Measurements from ENCODE around the gene GJA4. TPM values are rescaled to one million over a fixed set of nuclear protein-coding genes. Genes with fewer than 3 reads are reported as not detected.

The GJA4 gene
- total RNA-seq, 4 donors from 2014 or later = 9.9 to 56.1 (median 34.2) TPM

DNA sequence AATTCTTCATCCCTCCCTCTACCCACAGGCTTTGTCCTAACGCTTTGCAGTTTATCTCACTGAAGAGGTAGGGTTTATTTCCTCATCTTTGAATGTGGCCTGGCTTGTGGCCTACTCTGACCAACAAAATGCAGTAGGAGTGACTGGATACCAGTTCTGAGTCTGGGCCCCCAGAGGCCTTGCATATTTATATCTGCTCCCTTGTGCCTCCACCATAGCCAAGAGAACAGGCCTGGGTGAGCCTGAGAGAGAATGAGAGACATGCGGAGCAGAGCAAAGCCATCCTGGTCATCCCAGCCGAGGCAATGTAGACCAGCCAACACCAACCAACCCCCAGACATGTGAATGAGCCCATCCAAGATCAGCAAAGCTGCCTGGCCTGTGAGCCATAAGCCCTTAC lies 36.5 kb downstream of the GJA4 start:
- TF ChIP-seq, protein P1, sequence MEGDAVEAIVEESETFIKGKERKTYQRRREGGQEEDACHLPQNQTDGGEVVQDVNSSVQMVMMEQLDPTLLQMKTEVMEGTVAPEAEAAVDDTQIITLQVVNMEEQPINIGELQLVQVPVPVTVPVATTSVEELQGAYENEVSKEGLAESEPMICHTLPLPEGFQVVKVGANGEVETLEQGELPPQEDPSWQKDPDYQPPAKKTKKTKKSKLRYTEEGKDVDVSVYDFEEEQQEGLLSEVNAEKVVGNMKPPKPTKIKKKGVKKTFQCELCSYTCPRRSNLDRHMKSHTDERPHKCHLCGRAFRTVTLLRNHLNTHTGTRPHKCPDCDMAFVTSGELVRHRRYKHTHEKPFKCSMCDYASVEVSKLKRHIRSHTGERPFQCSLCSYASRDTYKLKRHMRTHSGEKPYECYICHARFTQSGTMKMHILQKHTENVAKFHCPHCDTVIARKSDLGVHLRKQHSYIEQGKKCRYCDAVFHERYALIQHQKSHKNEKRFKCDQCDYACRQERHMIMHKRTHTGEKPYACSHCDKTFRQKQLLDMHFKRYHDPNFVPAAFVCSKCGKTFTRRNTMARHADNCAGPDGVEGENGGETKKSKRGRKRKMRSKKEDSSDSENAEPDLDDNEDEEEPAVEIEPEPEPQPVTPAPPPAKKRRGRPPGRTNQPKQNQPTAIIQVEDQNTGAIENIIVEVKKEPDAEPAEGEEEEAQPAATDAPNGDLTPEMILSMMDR (IDR thresholded peaks at IDR 0.05; ENCODE audit: low read depth) = no peak

DNA sequence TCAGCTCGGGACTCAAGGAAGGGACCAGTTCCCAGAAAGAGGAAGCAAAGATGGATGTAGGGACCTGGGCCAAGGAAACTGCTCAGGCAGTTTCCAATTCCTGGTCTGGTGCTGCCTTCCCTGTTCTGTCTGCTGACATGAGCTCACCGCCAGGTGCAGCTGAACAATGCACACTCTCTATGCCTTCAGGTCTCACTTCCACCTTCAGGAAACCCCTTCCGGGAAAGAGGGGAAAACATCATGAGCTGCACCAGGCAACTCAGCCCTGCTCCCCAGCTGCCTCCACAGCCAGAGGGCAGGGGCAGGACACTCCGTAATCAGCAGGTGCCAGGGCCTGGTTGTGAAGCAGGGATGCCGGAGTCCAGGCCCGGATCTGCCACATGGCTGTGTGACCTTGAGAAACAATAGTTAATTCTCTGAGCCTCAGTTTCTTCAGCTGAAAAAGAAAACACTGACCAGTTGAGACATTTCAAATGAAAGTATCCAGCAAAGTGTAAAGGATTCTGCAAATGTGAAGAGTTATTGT lies 39.0 kb downstream of the GJA4 start:
- TF ChIP-seq, protein P1 (IDR thresholded peaks at IDR 0.05; ENCODE audit: low read depth) = no peak

DNA sequence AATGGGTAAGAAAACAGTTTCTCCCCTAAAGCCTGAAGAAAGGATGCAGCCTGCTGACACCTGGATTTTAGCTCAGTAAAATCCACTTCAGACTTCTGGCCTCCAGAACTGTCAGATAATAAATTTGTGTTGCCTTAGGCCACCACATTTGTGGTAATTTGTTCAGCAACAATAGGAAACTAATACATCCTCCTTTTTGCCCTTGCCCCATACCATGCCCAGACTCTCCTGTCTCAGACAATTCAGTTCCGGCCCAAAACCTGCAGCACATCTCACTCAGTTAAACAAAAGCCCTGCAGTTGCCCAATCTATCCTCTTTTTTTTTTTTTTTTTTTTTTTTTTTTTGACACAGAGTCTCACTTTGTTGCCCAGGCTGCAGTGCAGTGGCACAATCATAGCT lies 40.9 kb downstream of the GJA4 start:
- TF ChIP-seq, protein P1 (IDR thresholded peaks at IDR 0.05; ENCODE audit: low read depth) = no peak

DNA sequence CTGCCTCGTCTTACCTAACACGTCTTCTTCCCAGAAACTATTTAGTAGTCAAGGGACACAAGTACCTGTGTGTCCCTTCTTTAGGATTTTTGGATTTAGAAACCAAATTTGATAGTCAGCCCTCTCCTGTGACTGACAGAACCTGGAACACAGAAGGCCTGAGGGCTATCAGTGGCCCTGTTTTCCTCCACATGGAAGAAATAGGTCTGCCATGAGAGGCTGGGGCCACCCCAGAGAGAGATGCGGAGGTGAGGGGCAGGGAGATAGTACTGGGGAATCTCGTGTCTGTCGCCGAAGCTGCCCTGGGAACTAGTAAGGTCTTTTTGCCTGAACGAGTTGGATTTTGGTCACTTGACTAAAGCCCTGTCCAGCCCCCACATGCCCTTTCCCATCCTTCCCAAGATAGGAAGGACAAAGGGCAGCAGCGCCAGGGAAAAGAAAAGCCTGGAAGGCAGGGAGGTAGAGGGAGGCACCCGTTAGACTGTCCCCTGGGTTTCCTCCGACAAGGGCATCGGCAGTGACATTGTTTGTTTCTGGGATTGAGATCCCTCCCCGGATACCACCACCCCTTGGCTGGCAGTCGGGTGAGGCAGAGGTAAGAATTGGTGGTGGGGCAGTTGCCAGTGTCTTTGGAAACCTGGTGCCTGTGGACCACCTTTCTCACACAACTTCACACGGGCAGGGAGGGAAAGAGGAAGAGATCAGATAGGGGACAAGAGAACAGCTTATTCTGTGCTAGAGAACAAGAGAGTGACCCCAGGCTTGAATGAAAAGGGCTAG lies 46.9 kb downstream of the GJA4 start:
- TF ChIP-seq, protein P1 (IDR thresholded peaks at IDR 0.05; ENCODE audit: low read depth) = no peak

DNA sequence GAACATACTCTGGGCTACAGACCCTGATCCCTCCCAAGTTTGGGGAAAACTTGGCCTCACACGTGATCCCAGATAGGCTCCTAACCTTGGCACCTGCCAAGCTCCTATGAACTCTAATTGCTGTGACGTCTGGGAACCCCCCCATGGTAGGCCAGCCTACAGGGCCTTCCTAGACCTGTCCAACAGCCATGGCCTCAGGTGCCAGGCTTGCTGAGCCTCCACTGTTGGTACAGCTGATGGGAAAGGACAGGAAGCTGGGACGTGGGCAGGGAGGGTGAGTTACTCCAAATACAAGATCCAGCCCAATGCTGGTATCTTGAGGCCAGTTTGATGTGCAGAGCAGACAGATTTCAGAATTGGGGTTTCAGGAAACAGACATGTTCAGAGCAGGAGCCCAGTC lies 47.6 kb downstream of the GJA4 start:
- TF ChIP-seq, protein P1 (IDR thresholded peaks at IDR 0.05; ENCODE audit: low read depth) = no peak

DNA sequence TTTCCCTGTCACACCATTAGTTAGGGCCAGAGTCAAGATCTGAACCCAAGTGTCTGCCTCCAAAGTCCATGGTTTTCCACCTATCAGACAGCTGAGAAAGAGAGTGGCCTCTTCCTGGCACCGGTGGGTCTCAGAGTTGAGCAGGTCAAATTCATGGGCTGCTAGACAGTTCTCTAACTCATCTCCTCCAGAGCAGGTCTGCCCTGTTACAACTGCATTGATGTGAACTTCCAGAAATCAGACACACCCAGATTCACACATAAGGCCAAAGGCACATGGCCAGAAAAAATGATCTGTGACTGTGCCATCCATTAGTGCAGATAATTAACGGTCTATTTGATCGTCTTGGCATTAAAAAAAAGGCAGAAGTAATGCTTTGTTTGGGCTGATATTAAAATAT lies 49.3 kb downstream of the GJA4 start:
- TF ChIP-seq, protein P1 (IDR thresholded peaks at IDR 0.05; ENCODE audit: low read depth) = no peak

DNA sequence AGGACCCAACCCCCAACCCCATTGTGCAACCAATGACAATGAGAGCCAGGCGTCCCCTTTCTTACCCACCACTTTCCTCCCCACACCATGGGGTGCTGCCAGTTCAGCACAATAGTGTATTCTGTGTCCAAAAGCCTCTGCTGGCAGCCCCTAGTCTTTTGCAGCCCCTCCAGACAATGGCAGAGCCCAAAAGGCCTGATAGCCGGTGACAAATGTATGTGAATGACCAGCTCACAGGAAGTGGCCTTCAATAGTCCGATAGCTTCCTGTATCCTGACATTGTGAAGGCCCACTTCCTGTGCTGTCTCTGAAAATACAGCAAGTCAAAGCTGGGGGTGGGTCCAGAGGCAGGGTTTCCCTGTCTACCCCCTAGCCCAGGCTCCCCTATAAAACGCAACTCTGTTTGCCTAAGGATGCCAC lies 50.2 kb downstream of the GJA4 start:
- TF ChIP-seq, protein P1 (IDR thresholded peaks at IDR 0.05; ENCODE audit: low read depth) = no peak

Data from subcutaneous adipose tissue (tissue), 4 donors.